Activated CD4-positive, alpha-beta T cell treated with anti-CD3 and anti-CD28 coated beads, Interleukin-2, Interleukin-6, amounts not matched to agents 100 ng/mL and 50 ng/mL, durations not matched to agents 16 hours and 8 hours (primary cell): Measurements from ENCODE around the gene RFLNA.

Source experiments
- DNase-seq: peaks from one replicate; pipeline ENCODE4 v3.0.0-alpha.2; 2020

The RFLNA gene

GRCh38 chr12:124361996-124362395, 67.1 kb downstream of the RFLNA start:
- no peak for DNase-seq

- DNase-seq: no peak
These were observed 68.6 kb downstream of the RFLNA start for GRCh38 chr12:124363353-124363965.

- DNase-seq: no peak
These were observed 69.7 kb downstream of the RFLNA start for GRCh38 chr12:124364543-124364942.
